K562 (cell line): Measurements from ENCODE around the gene NCOA3. TPM values are rescaled to one million over a fixed set of nuclear protein-coding genes. Genes with fewer than 3 reads are reported as not detected.

ENCODE experiments used
- CXXC5 ChIP-seq: fragments of 250-450 bp; sonication (Bioruptor Pico); IDR thresholded peaks from 2 replicates; pipeline ENCODE4 v1.8.0; 2022; ENCODE audit warnings: inconsistent platforms, mild to moderate bottlenecking, moderate library complexity
- EGR1 ChIP-seq: fragments of 450-650 bp; conservative IDR thresholded peaks from 2 replicates; pipeline ENCODE4 v1.6.1; 2017; ENCODE audit warnings: mild to moderate bottlenecking
- ESRRA ChIP-seq: fragments of 450-650 bp; IDR thresholded peaks from 2 replicates; pipeline ENCODE4 v1.6.1; 2014; ENCODE audit warnings: low read depth, mild to moderate bottlenecking, moderate library complexity, borderline replicate concordance
- KLF13 ChIP-seq: fragments of 450-650 bp; IDR thresholded peaks from 2 replicates; pipeline ENCODE4 v1.6.1; 2016; ENCODE audit warnings: missing genetic modification characterization, low read depth, mild to moderate bottlenecking, missing compliant biosample characterization, moderate library complexity, borderline replicate concordance
- MYBL2 ChIP-seq, 2 experiments: fragments of 450-650 bp in 1 of 2; sonication (generic) in 1 of 2; formaldehyde crosslinking in 1 of 2; IDR thresholded peaks; 2 replicates each; pipeline versions ENCODE4 v1.6.1 to v1.8.1; 2017 to 2022; ENCODE audit warnings: borderline replicate concordance in 1 of 2, inconsistent platforms in 1 of 2, low read depth in 1 of 2, mild to moderate bottlenecking in 1 of 2, missing genetic modification reagents in 1 of 2, moderate library complexity in 1 of 2
- POLR2AphosphoS5 ChIP-seq: IDR thresholded peaks from 2 replicates; pipeline ENCODE4 v1.6.1; 2011; ENCODE audit warnings: mild to moderate bottlenecking, low read depth, low read length, moderate library complexity; ENCODE audit not compliant: control insufficient read depth, insufficient read depth
- PRPF4 ChIP-seq: fragments of 200-400 bp; formaldehyde crosslinking; IDR thresholded peaks from one replicate; pipeline ENCODE4 v1.6.1; 2017; ENCODE audit warnings: low read length, low read depth, mild to moderate bottlenecking; ENCODE audit not compliant: insufficient read depth, poor library complexity, severe bottlenecking
- SIX5 ChIP-seq, 2 experiments: IDR thresholded peaks; 2 replicates each; pipeline ENCODE4 v1.6.1; 2011; ENCODE audit warnings: low read length in 2 of 2, borderline replicate concordance in 1 of 2, low read depth in 1 of 2, mild to moderate bottlenecking in 1 of 2, moderate library complexity in 1 of 2; ENCODE audit not compliant: insufficient read depth in 1 of 2
- SMC3 ChIP-seq: conservative IDR thresholded peaks from 2 replicates; pipeline ENCODE4 v1.6.1; 2011; ENCODE audit warnings: low read depth, low read length, improper control_type of control experiment; ENCODE audit not compliant: insufficient read depth
- SOX6 ChIP-seq: fragments of 450-650 bp; IDR thresholded peaks from 2 replicates; pipeline ENCODE4 v1.6.1; 2014; ENCODE audit warnings: mild to moderate bottlenecking
- STAT5B ChIP-seq: fragments of 250-450 bp; sonication (Bioruptor Pico); IDR thresholded peaks from 2 replicates; pipeline ENCODE4 v1.8.0; 2021; ENCODE audit warnings: mild to moderate bottlenecking, inconsistent platforms
- TCF7L2 ChIP-seq: fragments of 150-350 bp; IDR thresholded peaks from 2 replicates; pipeline ENCODE4 v1.6.1; 2016; ENCODE audit warnings: low read depth, mild to moderate bottlenecking, low read length, moderate library complexity
- TOE1 ChIP-seq, 2 experiments: fragments of 450-650 bp in 1 of 2; sonication (generic) in 1 of 2; formaldehyde crosslinking in 1 of 2; IDR thresholded peaks; 2 replicates each; pipeline versions ENCODE4 v1.7.1 to v1.8.0; 2016 to 2022; ENCODE audit warnings: borderline replicate concordance in 2 of 2, mild to moderate bottlenecking in 2 of 2, antibody characterized with exemption in 1 of 2, inconsistent platforms in 1 of 2, low read depth in 1 of 2, missing genetic modification reagents in 1 of 2, moderate library complexity in 1 of 2
- USF1 ChIP-seq: sonication (generic); formaldehyde crosslinking; IDR thresholded peaks from 2 replicates; pipeline ENCODE4 v1.9.0; 2022; ENCODE audit warnings: mild to moderate bottlenecking, missing genetic modification reagents
- YY1 ChIP-seq, 3 experiments: IDR thresholded peaks; 2 replicates each; pipeline ENCODE4 v1.6.1; 2011; ENCODE audit warnings: low read length in 2 of 3, mild to moderate bottlenecking in 2 of 3, moderate library complexity in 2 of 3, borderline replicate concordance in 1 of 3, control low read depth in 1 of 3, low read depth in 1 of 3; ENCODE audit not compliant: insufficient read depth in 3 of 3, insufficient replicate concordance in 2 of 3, control insufficient read depth in 1 of 3, insufficient read length in 1 of 3; ENCODE audit errors: extremely low read depth in 1 of 3
- ZNF12 ChIP-seq: sonication (generic); formaldehyde crosslinking; IDR thresholded peaks from 2 replicates; pipeline ENCODE4 v1.4.0; 2020; ENCODE audit warnings: mild to moderate bottlenecking, missing genetic modification reagents
- ZNF121 ChIP-seq: sonication (generic); formaldehyde crosslinking; conservative IDR thresholded peaks from 2 replicates; pipeline ENCODE4 v1.8.0; 2022; ENCODE audit warnings: missing genetic modification reagents
- ZNF41 ChIP-seq: fragments of 250-450 bp; sonication (Bioruptor Pico); conservative IDR thresholded peaks from 2 replicates; pipeline ENCODE4 v1.4.0; 2020; ENCODE audit warnings: mild to moderate bottlenecking
- ZNF551 ChIP-seq: fragments of 250-450 bp; sonication (Bioruptor Pico); IDR thresholded peaks from 2 replicates; pipeline ENCODE4 v1.5.0; 2021; ENCODE audit warnings: mild to moderate bottlenecking, moderate library complexity
- ZNF668 ChIP-seq: fragments of 250-450 bp; sonication (Bioruptor Pico); IDR thresholded peaks from 2 replicates; pipeline ENCODE4 v1.8.0; 2022; ENCODE audit warnings: mild to moderate bottlenecking, inconsistent platforms
- ZNF75A ChIP-seq: fragments of 450-650 bp; formaldehyde crosslinking; IDR thresholded peaks from 2 replicates; pipeline ENCODE4 v1.4.0; 2020; ENCODE audit warnings: mild to moderate bottlenecking
- polyA plus RNA-seq, 8 experiments: library from polyadenylated mRNA; depleted of rRNA in 4 of 8; stranded (reverse) in 5 of 8; unstranded in 3 of 8; fragments of >200 nt; fragmentation: Nextera tagmentation in 2 of 8; fragmentation: Illumina TruSeq in 1 of 8; extraction: Ambion mirVana in 2 of 8; extraction: Trizol in 1 of 8; gene quantifications; 2 replicates each; pipeline versions ENCODE4 v1.2.1 to v1.2.3, GENCODE V29; 2011 to 2014; ENCODE audit warnings: inconsistent platforms in 1 of 8, missing spikeins in 1 of 8
- total RNA-seq, 7 experiments: library from RNA; depleted of rRNA in 6 of 7; stranded (reverse); fragments of >200 nt in 6 of 7; fragmentation: Illumina TruSeq in 2 of 7; extraction: Trizol in 2 of 7; gene quantifications; 2 replicates each; pipeline versions ENCODE4 v1.2.1 to v1.2.3, GENCODE V29; 2011 to 2021; ENCODE audit warnings: low replicate concordance in 1 of 7
- TF ChIP-seq, protein P1 (sequence below), 2 experiments: fragments of 450-650 bp in 1 of 2; sonication (generic) in 1 of 2; formaldehyde crosslinking; conservative IDR thresholded peaks; 2 replicates each; pipeline versions ENCODE4 v1.4.0 to v1.8.1; 2020 to 2022; ENCODE audit warnings: mild to moderate bottlenecking in 1 of 2, missing genetic modification reagents in 1 of 2
- TF ChIP-seq, protein P2 (sequence below): IDR thresholded peaks from 2 replicates; pipeline ENCODE4 v1.6.1; 2016; ENCODE audit warnings: missing genetic modification characterization, missing compliant biosample characterization

NCOA3 gene
- total and polyA plus RNA-seq, 9 of the 15 experiments (the other 6 are each of a cell fraction or from before 2014, with no cell fraction given), result 3.2 to 24.3 (median 14.4) TPM

- TF ChIP-seq YY1 (IDR thresholded peaks at IDR 0.05; ENCODE audit: borderline replicate concordance in 1 of 3, control insufficient read depth in 1 of 3, extremely low read depth in 1 of 3, insufficient read depth in 3 of 3, insufficient read length in 1 of 3, insufficient replicate concordance in 2 of 3, low read depth in 1 of 3, low read length in 2 of 3) (peak in 1 of 3 experiments; percentile 12), SMC3 (peak; percentile 71), TCF7L2 (no peak), USF1 (CRISPR knock-in tag) (no peak), ZNF668 (no peak), ZNF41 (CRISPR knock-in tag) (no peak), SOX6 (no peak), POLR2AphosphoS5 (no peak), STAT5B (CRISPR knock-in tag) (no peak), SIX5 (IDR thresholded peaks at IDR 0.05; ENCODE audit: borderline replicate concordance in 1 of 2, insufficient read depth in 1 of 2, low read depth in 1 of 2, low read length in 2 of 2) (no peak), ESRRA (peak; percentile 19; the same call in 1 of the 2 replicates), ZNF551 (CRISPR knock-in tag) (no peak), PRPF4 (no peak), ZNF12 (CRISPR knock-in tag) (no peak), ZNF75A (CRISPR knock-in tag) (no peak), TOE1 (IDR thresholded peaks at IDR 0.05; ENCODE audit: borderline replicate concordance) (no peak), TOE1 (CRISPR knock-in tag; IDR thresholded peaks at IDR 0.05; ENCODE audit: borderline replicate concordance, low read depth) (no peak), CXXC5 (CRISPR knock-in tag) (no peak), MYBL2 (IDR thresholded peaks at IDR 0.05; ENCODE audit: low read depth) (no peak), MYBL2 (CRISPR knock-in tag; IDR thresholded peaks at IDR 0.05; ENCODE audit: borderline replicate concordance) (no peak), ZNF121 (no peak), EGR1 (no peak), KLF13 (no peak)
- TF ChIP-seq, protein P1, sequence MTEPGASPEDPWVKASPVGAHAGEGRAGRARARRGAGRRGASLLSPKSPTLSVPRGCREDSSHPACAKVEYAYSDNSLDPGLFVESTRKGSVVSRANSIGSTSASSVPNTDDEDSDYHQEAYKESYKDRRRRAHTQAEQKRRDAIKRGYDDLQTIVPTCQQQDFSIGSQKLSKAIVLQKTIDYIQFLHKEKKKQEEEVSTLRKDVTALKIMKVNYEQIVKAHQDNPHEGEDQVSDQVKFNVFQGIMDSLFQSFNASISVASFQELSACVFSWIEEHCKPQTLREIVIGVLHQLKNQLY (CRISPR knock-in tag; conservative IDR thresholded peaks at IDR 0.05), result no peak
- TF ChIP-seq, protein P2, sequence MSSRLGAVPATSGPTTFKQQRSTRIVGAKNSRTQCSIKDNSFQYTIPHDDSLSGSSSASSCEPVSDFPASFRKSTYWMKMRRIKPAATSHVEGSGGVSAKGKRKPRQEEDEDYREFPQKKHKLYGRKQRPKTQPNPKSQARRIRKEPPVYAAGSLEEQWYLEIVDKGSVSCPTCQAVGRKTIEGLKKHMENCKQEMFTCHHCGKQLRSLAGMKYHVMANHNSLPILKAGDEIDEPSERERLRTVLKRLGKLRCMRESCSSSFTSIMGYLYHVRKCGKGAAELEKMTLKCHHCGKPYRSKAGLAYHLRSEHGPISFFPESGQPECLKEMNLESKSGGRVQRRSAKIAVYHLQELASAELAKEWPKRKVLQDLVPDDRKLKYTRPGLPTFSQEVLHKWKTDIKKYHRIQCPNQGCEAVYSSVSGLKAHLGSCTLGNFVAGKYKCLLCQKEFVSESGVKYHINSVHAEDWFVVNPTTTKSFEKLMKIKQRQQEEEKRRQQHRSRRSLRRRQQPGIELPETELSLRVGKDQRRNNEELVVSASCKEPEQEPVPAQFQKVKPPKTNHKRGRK (tag), result no peak
Measured at GRCh38 chr20:47663354-47664067, 161.8 kb downstream of the NCOA3 start (continued).
